Motor neuron (in vitro differentiated cells): Measurements from ENCODE around the gene FAM163B. TPM values are rescaled to one million over a fixed set of nuclear protein-coding genes. Genes with fewer than 3 reads are reported as not detected.

Experiments
- ATAC-seq, 8 experiments: fragments of 200-7000 bp; cut with Tn5 transposase; replicated peaks in 6 of 8; 2 replicates each; pipeline ENCODE4 v1.8.0; 2021; ENCODE audit warnings: mild to moderate bottlenecking in 8 of 8, moderate library complexity in 8 of 8
- H3K27ac ChIP-seq, 2 donors: fragments of 250-450 bp; sonication (Bioruptor Pico); 2 replicates each; pipeline ENCODE4 v1.9.0; 2021; ENCODE audit warnings: antibody characterized with exemption in 2 of 2, mild to moderate bottlenecking in 2 of 2, moderate library complexity in 1 of 2
- H3K4me1 ChIP-seq, 2 donors: fragments of 250-450 bp; sonication (Bioruptor Pico); replicated peaks in 1 of 2; 2 replicates each; pipeline ENCODE4 v1.6.1; 2021; ENCODE audit warnings: antibody characterized with exemption in 2 of 2, mild to moderate bottlenecking in 2 of 2, moderate library complexity in 1 of 2
- H3K4me3 ChIP-seq, 5 donors: fragments of 250-450 bp; sonication (Bioruptor Pico); 2 replicates each; pipeline ENCODE4 v1.9.0; 2021; ENCODE audit warnings: antibody characterized with exemption in 5 of 5, mild to moderate bottlenecking in 5 of 5, moderate library complexity in 4 of 5
- WGBS, 10 experiments: fragments of 450-650 bp; shearing (Covaris generic); methylation state at CpG; one replicate each; pipeline ENCODE4 v1.0.0; 2022; 5-methylcytosine and 5-hydroxymethylcytosine counted together
- in situ Hi-C, 9 experiments: fragments of 400-800 bp; cut with MboI; loops; one replicate each; pipeline ENCODE4 v1.15.0; 2021; ENCODE audit warnings: low sequenced_read_pairs in 9 of 9, low pct_unique_long_range_greater_than_20kb in 2 of 9; ENCODE audit not compliant: unreplicated experiment in 9 of 9
- total RNA-seq, 8 experiments: library from RNA; unstranded; fragments of 300-600 nt; gene quantifications; 2 replicates each; pipeline versions ENCODE4 v1.2.3 to v1.2.4, GENCODE V29; 2022

Gene FAM163B
- total RNA-seq, 8 experiments from 2014 or later = 0.36 to 1.9 (median 0.78) TPM; not detected in 1

GRCh38 chr9:133621725-133622267 lies 12.6 kb upstream of the FAM163B start:
- H3K4me1 ChIP-seq = no peaks in the 10 kb centered on the region
- ATAC-seq = no peak
- H3K27ac ChIP-seq = no peak overlapping the region
- no peak overlapping the region for H3K4me3 ChIP-seq
- in situ Hi-C loops = no loop called here
- 0 to 85% (median 72%) methylated on average over 1 to 10 of the region's 11 CpGs; no CpG with 5 or more reads in 3 of the 10 experiments for WGBS, 10 experiments

GRCh38 chr9:133619791-133620190 lies 10.6 kb upstream of the FAM163B start:
- in situ Hi-C loops = no loop called here
- Histone ChIP-seq H3K4me3 (no peak overlapping the region), H3K27ac (no peak overlapping the region), H3K4me1 (no peaks in the 10 kb centered on the region)
- ATAC-seq = no peak
- 0 to 80% (median 49%) methylated on average over 1 to 8 of the region's 8 CpGs for WGBS, 10 experiments

- Histone ChIP-seq H3K4me3 (no peak overlapping the region), H3K4me1 (peaks cover 5 to 6% of the 10 kb centered on the region in 2 donors), H3K27ac (no peak overlapping the region)
- WGBS, 10 experiments = 0 to 100% (median 74%) methylated on average over 1 to 10 of the region's 10 CpGs
- in situ Hi-C loops = no loop called here
- no peak for ATAC-seq
Measured at GRCh38 chr9:133618726-133619125, 9.5 kb upstream of the FAM163B start.

- 90 to 100% methylated on average over 2 of the region's 13 CpGs; no CpG with 5 or more reads in 8 of the 10 experiments for WGBS, 10 experiments
- Histone ChIP-seq H3K4me3 (no peak overlapping the region), H3K4me1 (peaks cover 11 to 17% of the 10 kb centered on the region in 2 donors), H3K27ac (no peak overlapping the region)
- ATAC-seq = no peak
- in situ Hi-C loops = no loop called here
Measured at GRCh38 chr9:133616643-133617405, 7.6 kb upstream of the FAM163B start.

GRCh38 chr9:133615606-133616188 lies 6.5 kb upstream of the FAM163B start:
- 50 to 100% (median 92%) methylated on average over 1 to 2 of the region's 13 CpGs; no CpG with 5 or more reads in 6 of the 10 experiments for WGBS, 10 experiments
- ATAC-seq = no peak
- in situ Hi-C loops = no loop called here

GRCh38 chr9:133615186-133615585 lies 6.0 kb upstream of the FAM163B start:
- no peak for ATAC-seq
- in situ Hi-C loops = no loop called here
- H3K27ac ChIP-seq = no peak overlapping the region
- no peak overlapping the region for H3K4me3 ChIP-seq
- 0 to 80% (median 52%) methylated on average over 1 to 8 of the region's 16 CpGs; no CpG with 5 or more reads in 4 of the 10 experiments for WGBS, 10 experiments
- H3K4me1 ChIP-seq = peaks cover 23 to 28% of the 10 kb centered on the region in 2 donors

More at GRCh38 chr9:133615606-133616188, 6.5 kb upstream of the FAM163B start:
- Histone ChIP-seq H3K27ac (no peak overlapping the region), H3K4me3 (no peak overlapping the region), H3K4me1 (peaks cover 18 to 24% of the 10 kb centered on the region in 2 donors)

- H3K4me1 ChIP-seq = peaks cover 27 to 28% of the 10 kb centered on the region in 2 donors
- H3K4me3 ChIP-seq = no peak overlapping the region
- no peak overlapping the region for H3K27ac ChIP-seq
- in situ Hi-C loops = no loop called here
- WGBS, 10 experiments = 0 to 73% (median 47%) methylated on average over 1 to 3 of the region's 5 CpGs; no CpG with 5 or more reads in 4 of the 10 experiments
- ATAC-seq = no peak
Measured at GRCh38 chr9:133614678-133615077, 5.5 kb upstream of the FAM163B start.

- ATAC-seq = peak in 5 of 8 experiments; percentile 11 to 28 (median 25)
- Histone ChIP-seq H3K4me1 (peaks cover 27 to 28% of the 10 kb centered on the region in 2 donors), H3K27ac (no peak overlapping the region), H3K4me3 (no peak overlapping the region)
- 0 to 88% (median 40%) methylated on average over 1 to 10 of the region's 10 CpGs; no CpG with 5 or more reads in 1 of the 10 experiments for WGBS, 10 experiments
- in situ Hi-C loops = no loop called here
Measured at GRCh38 chr9:133614056-133614455, 4.9 kb upstream of the FAM163B start.

GRCh38 chr9:133613432-133613831 lies 4.2 kb upstream of the FAM163B start:
- Histone ChIP-seq H3K4me1 (peaks cover 27 to 28% of the 10 kb centered on the region in 2 donors), H3K4me3 (no peak overlapping the region), H3K27ac (no peak overlapping the region)
- WGBS, 10 experiments = 49 to 75% (median 61%) methylated on average over 2 to 12 of the region's 16 CpGs; no CpG with 5 or more reads in 2 of the 10 experiments
- in situ Hi-C loops = no loop called here
- peak in 1 of 8 experiments; percentile 18 for ATAC-seq

- no peak overlapping the region for H3K27ac ChIP-seq
- no peak for ATAC-seq
- 19 to 95% (median 69%) methylated on average over 1 to 5 of the region's 8 CpGs; no CpG with 5 or more reads in 5 of the 10 experiments for WGBS, 10 experiments
Measured at GRCh38 chr9:133612816-133613215, 3.6 kb upstream of the FAM163B start.

GRCh38 chr9:133612051-133612450 lies 2.9 kb upstream of the FAM163B start:
- Histone ChIP-seq H3K27ac (no peak overlapping the region), H3K4me1 (peaks cover 27 to 28% of the 10 kb centered on the region in 2 donors), H3K4me3 (no peak overlapping the region)
- WGBS, 10 experiments = 20 to 92% (median 68%) methylated on average over 1 to 9 of the region's 9 CpGs; no CpG with 5 or more reads in 2 of the 10 experiments
- in situ Hi-C loops = no loop called here
- ATAC-seq = no peak

More at GRCh38 chr9:133612816-133613215, 3.6 kb upstream of the FAM163B start:
- in situ Hi-C loops = no loop called here
- Histone ChIP-seq H3K4me3 (no peak overlapping the region), H3K4me1 (peaks cover 27 to 28% of the 10 kb centered on the region in 2 donors)

- in situ Hi-C loops = no loop called here
- Histone ChIP-seq H3K27ac (no peak overlapping the region), H3K4me3 (no peak overlapping the region), H3K4me1 (peaks cover 30 to 36% of the 10 kb centered on the region in 2 donors)
- peak in 4 of 8 experiments; percentile 10 to 37 (median 22) for ATAC-seq
- WGBS, 10 experiments = 49 to 78% (median 63%) methylated on average over 2 to 5 of the region's 5 CpGs; no CpG with 5 or more reads in 2 of the 10 experiments
Measured at GRCh38 chr9:133610845-133611244, 1.7 kb upstream of the FAM163B start.

- WGBS, 10 experiments = 0% methylated on average over 2 of the region's 41 CpGs; no CpG with 5 or more reads in 9 of the 10 experiments
Measured at GRCh38 chr9:133608889-133609288, 300 bp downstream of the FAM163B start.

More at GRCh38 chr9:133608889-133609288, 300 bp downstream of the FAM163B start:
- in situ Hi-C loops = no loop called here
- Histone ChIP-seq H3K4me1 (peaks cover 27 to 31% of the 10 kb centered on the region in 2 donors), H3K27ac (no peak overlapping the region), H3K4me3 (peak overlapping the region; percentile 25 to 43 (median 28))
- peak in 5 of 8 experiments; percentile 58 to 63 (median 59) for ATAC-seq
